B cell (primary cell): ENCODE measurements around the gene S100PBP. TPM values are rescaled to one million over a fixed set of nuclear protein-coding genes. Genes with fewer than 3 reads are reported as not detected.

Experiments
- ATAC-seq: fragments of 200-7000 bp; cut with Tn5 transposase; one replicate; pipeline ENCODE4 v1.10.0; 2021; ENCODE audit warnings: low read depth, mild to moderate bottlenecking, moderate number of reproducible peaks, moderate library complexity
- CTCF ChIA-PET: fragments of 350-600 bp; sonication (Branson Sonifier 250); formaldehyde crosslinking; loops from one replicate; lab custom pipeline; 2021; ENCODE audit warnings: antibody characterized with exemption, inconsistent platforms; lab: Charles Lee
- POLR2A ChIA-PET: fragments of 350-600 bp; sonication (Branson Sonifier 250); formaldehyde crosslinking; loops from one replicate; lab custom pipeline; 2021; ENCODE audit warnings: antibody characterized with exemption; lab: Charles Lee
- DNase-seq: peaks from one replicate; pipeline ENCODE4 v3.0.0; 2013
- H2AFZ ChIP-seq: 2 replicates; pipeline ENCODE4 v1.6.1; 2012; ENCODE audit warnings: mild to moderate bottlenecking, low read depth, low read length; ENCODE audit not compliant: insufficient read depth, poor library complexity, severe bottlenecking
- H3K27ac ChIP-seq, 2 donors: 1 replicate in 1 of 2; 2 replicates in 1 of 2; pipeline ENCODE4 v1.5.1; 2012 to 2013; ENCODE audit warnings: low read length in 2 of 2, mild to moderate bottlenecking in 2 of 2, moderate library complexity in 1 of 2
- H3K27me3 ChIP-seq, 4 experiments: fragments of 200-600 bp in 1 of 4; sonication (generic) in 1 of 4; replicated peaks in 1 of 4; 1 replicate in 2 of 4; 2 replicates in 2 of 4; pipeline versions ENCODE4 v1.6.1 to v1.7.0; 2013 to 2016; ENCODE audit warnings: low read length in 3 of 4, mild to moderate bottlenecking in 2 of 4, mixed read lengths in 1 of 4, moderate library complexity in 1 of 4; ENCODE audit not compliant: insufficient read depth in 4 of 4, control insufficient read depth in 3 of 4; ENCODE audit errors: control extremely low read depth in 1 of 4
- H3K36me3 ChIP-seq, 2 experiments: replicated peaks in 1 of 2; 1 replicate in 1 of 2; 2 replicates in 1 of 2; pipeline versions ENCODE4 v1.6.1 to v1.7.1; 2013; ENCODE audit warnings: low read length in 1 of 2; ENCODE audit not compliant: insufficient read depth in 2 of 2, control insufficient read depth in 1 of 2; ENCODE audit errors: control extremely low read depth in 1 of 2, extremely low read depth in 1 of 2
- H3K4me1 ChIP-seq, 2 donors: fragments of 200-600 bp in 1 of 2; sonication (generic) in 1 of 2; 1 replicate in 1 of 2; 2 replicates in 1 of 2; pipeline versions ENCODE4 v1.5.1 to v1.6.1; 2013 to 2017; ENCODE audit warnings: low read length in 2 of 2; ENCODE audit not compliant: control insufficient read depth in 2 of 2, insufficient read depth in 2 of 2
- H3K4me2 ChIP-seq: replicated peaks from 2 replicates; pipeline ENCODE3; 2012; ENCODE audit warnings: mild to moderate bottlenecking, low read depth, low read length; ENCODE audit not compliant: poor library complexity, severe bottlenecking
- H3K4me3 ChIP-seq, 5 experiments: fragments of 200-600 bp in 1 of 5; sonication (generic) in 1 of 5; 1 replicate in 3 of 5; 2 replicates in 2 of 5; pipeline versions ENCODE4 v1.5.1 to v1.7.0; 2011 to 2016; ENCODE audit warnings: low read length in 4 of 5, mild to moderate bottlenecking in 4 of 5, low read depth in 2 of 5, control low read depth in 1 of 5, moderate library complexity in 1 of 5; ENCODE audit not compliant: insufficient read depth in 1 of 5; ENCODE audit errors: control extremely low read depth in 1 of 5, extremely low read depth in 1 of 5
- H3K79me2 ChIP-seq: fragments of 200-600 bp; sonication (generic); one replicate; pipeline ENCODE4 v1.6.0; 2016; ENCODE audit warnings: low read length; ENCODE audit not compliant: control insufficient read depth, insufficient read depth
- H3K9ac ChIP-seq: fragments of 200-600 bp; sonication (generic); 2 replicates; pipeline ENCODE4 v1.6.1; 2017; ENCODE audit warnings: mild to moderate bottlenecking, low read length, moderate library complexity
- H3K9me3 ChIP-seq, 3 donors: one replicate each; pipeline versions ENCODE4 v1.6.1 to v1.7.1; 2013; ENCODE audit warnings: low read length in 2 of 3; ENCODE audit not compliant: control insufficient read depth in 2 of 3, insufficient read depth in 1 of 3; ENCODE audit errors: control extremely low read depth in 1 of 3
- H4K20me1 ChIP-seq: 2 replicates; pipeline ENCODE4 v1.6.0; 2012; ENCODE audit warnings: mild to moderate bottlenecking, low read length; ENCODE audit not compliant: insufficient read depth, control insufficient read depth, poor library complexity, severe bottlenecking
- H3K27ac Mint-ChIP-seq: one replicate; pipeline ENCODE4 v1.8.0; 2021; ENCODE audit warnings: mixed read lengths
- H3K27me3 Mint-ChIP-seq: one replicate; pipeline ENCODE4 v1.8.0; 2021; ENCODE audit warnings: mixed read lengths
- H3K4me1 Mint-ChIP-seq: one replicate; pipeline ENCODE4 v1.8.0; 2021; ENCODE audit warnings: mixed read lengths
- H3K4me3 Mint-ChIP-seq: one replicate; pipeline ENCODE4 v1.8.0; 2021; ENCODE audit warnings: mixed read lengths
- H3K9me3 Mint-ChIP-seq: one replicate; pipeline ENCODE4 v1.8.0; 2022; ENCODE audit warnings: mixed read lengths; ENCODE audit not compliant: insufficient read depth
- CTCF ChIP-seq: fragments of 200-600 bp; IDR thresholded peaks from one replicate; pipeline ENCODE4 v1.8.0; 2022; ENCODE audit warnings: antibody characterized with exemption, mild to moderate bottlenecking
- EZH2 ChIP-seq: IDR thresholded peaks from 2 replicates; pipeline ENCODE4 v1.6.1; 2012; ENCODE audit warnings: borderline replicate concordance, low read depth, mild to moderate bottlenecking, moderate library complexity, low read length; ENCODE audit not compliant: insufficient read depth, poor library complexity, severe bottlenecking
- WGBS: methylation state at CpG from one replicate; pipeline ENCODE4 v1.1.5; 2013; ENCODE audit warnings: missing lambda C conversion rate; ENCODE audit not compliant: insufficient coverage; 5-methylcytosine and 5-hydroxymethylcytosine counted together
- intact Hi-C: fragments of 100-400 bp; cut with micrococcal nuclease; formaldehyde crosslinking; loops from one replicate; pipeline ENCODE4 v1.10.0; 2022
- polyA plus RNA-seq: library from polyadenylated mRNA; depleted of rRNA; stranded (reverse); fragments of >200 nt; gene quantifications from 2 replicates; pipeline ENCODE4 v1.2.3, GENCODE V29; 2012
- total RNA-seq, 2 donors: library from RNA; stranded (reverse); fragments of 120-200 nt in 1 of 2; gene quantifications; 1 replicate in 1 of 2; 2 replicates in 1 of 2; pipeline versions ENCODE4 v1.2.3 to v1.2.4, GENCODE V29; 2013 to 2022

The S100PBP gene
- total and polyA plus RNA-seq, 2 donors (not counting 1 experiment from before 2014, with no cell fraction given): 32.5 to 94.1 TPM

DNA sequence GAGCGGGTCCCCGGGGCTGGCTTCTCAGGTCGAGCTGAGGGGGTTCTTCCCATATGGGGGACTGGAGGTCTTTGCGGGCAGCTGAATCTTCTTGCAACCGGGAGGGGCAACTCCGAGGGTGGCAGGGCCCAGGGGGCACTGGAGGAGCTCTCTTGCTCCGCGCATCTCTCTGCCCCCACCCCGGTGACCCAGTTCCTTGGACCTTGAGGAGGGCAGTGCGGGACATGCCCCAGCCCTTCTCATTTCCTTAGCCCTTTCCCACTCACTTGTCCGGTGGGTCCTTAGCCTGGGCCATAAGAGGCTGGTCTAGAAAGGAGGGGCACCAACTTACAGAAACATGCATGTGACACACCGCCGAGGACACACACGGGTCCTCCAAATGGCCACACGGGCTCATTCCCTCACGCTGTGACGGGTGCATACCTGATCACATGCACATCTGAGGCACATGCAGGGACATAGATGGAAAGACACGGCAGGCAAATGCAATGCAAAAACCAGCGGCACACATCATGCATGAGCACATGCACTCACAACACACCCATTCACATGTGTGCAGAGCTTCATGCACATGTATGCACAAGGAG is 69.5 kb downstream of the S100PBP start:
- POLR2A ChIA-PET: no interaction called here
- peak overlapping the region; percentile 38 for H3K4me2 ChIP-seq
- H3K4me1 Mint-ChIP-seq: peaks cover 11% of the 10 kb centered on the region
- no peak overlapping the region for H2AFZ ChIP-seq
- peak; percentile 8 for DNase-seq
- no peaks in the 10 kb centered on the region for H3K79me2 ChIP-seq
- no peak overlapping the region for H3K4me3 Mint-ChIP-seq
- H3K27me3 Mint-ChIP-seq: peaks cover 67% of the 10 kb centered on the region
- H3K27me3 ChIP-seq: peaks cover 0 to 72% (median 31%) of the 10 kb centered on the region in 4 experiments
- H3K36me3 ChIP-seq: no peaks in the 10 kb centered on the region
- H3K9me3 ChIP-seq: peaks cover 0 to 8% (median 0%) of the 10 kb centered on the region in 3 donors
- no peak overlapping the region for H3K27ac ChIP-seq
- no peak overlapping the region for H3K4me3 ChIP-seq
- H3K4me1 ChIP-seq: peaks cover 6 to 7% of the 10 kb centered on the region in 2 donors
- WGBS: 51% methylated on average over 14 of the region's 19 CpGs
- no peaks in the 10 kb centered on the region for H3K9me3 Mint-ChIP-seq
- H3K27ac Mint-ChIP-seq: no peak overlapping the region
- CTCF ChIA-PET: interaction anchor here (2.5 kb wide), 1 partner anchor 11 kb away, joined by 8 read pairs; no protein-coding TSS in a partner anchor
- no peaks in the 10 kb centered on the region for H4K20me1 ChIP-seq
- ATAC-seq: no peak
- TF ChIP-seq EZH2 (no peak), CTCF (no peak)
- no peak overlapping the region for H3K9ac ChIP-seq
- intact Hi-C loops: no loop called here

- POLR2A ChIA-PET: no interaction called here
- no peak overlapping the region for H3K9ac ChIP-seq
- no peak overlapping the region for H3K27ac ChIP-seq
- no peak overlapping the region for H3K27ac Mint-ChIP-seq
- H4K20me1 ChIP-seq: no peaks in the 10 kb centered on the region
- TF ChIP-seq CTCF (no peak), EZH2 (no peak)
- CTCF ChIA-PET: interaction anchor here (2.5 kb wide), 1 partner anchor 12 kb away, joined by 8 read pairs; no protein-coding TSS in a partner anchor
- DNase-seq (no peak), ATAC-seq (no peak)
- H3K4me2 ChIP-seq: no peak overlapping the region
- no peaks in the 10 kb centered on the region for H3K36me3 ChIP-seq
- H3K9me3 Mint-ChIP-seq: no peaks in the 10 kb centered on the region
- no peak overlapping the region for H3K4me3 ChIP-seq
- H3K27me3 Mint-ChIP-seq: peaks cover 74% of the 10 kb centered on the region
- peaks cover 17% of the 10 kb centered on the region for H3K4me1 Mint-ChIP-seq
- no peaks in the 10 kb centered on the region for H3K79me2 ChIP-seq
- peaks cover 11 to 13% of the 10 kb centered on the region in 2 donors for H3K4me1 ChIP-seq
- H3K27me3 ChIP-seq: peaks cover 0 to 76% (median 38%) of the 10 kb centered on the region in 4 experiments
- H3K4me3 Mint-ChIP-seq: no peak overlapping the region
- WGBS: 84% methylated on average over 8 of the region's 12 CpGs
- H2AFZ ChIP-seq: no peak overlapping the region
- intact Hi-C loops: no loop called here
- peaks cover 0 to 15% (median 0%) of the 10 kb centered on the region in 3 donors for H3K9me3 ChIP-seq
These were observed 70.2 kb downstream of the S100PBP start for GRCh38 chr1:32887623-32888022.
